Osteoblast (primary cell): ENCODE results near the gene ATP11A. TPM values are rescaled to one million over a fixed set of nuclear protein-coding genes. Genes with fewer than 3 reads are reported as not detected.

ENCODE experiments used
- DNase-seq: peaks from one replicate; pipeline ENCODE4 v3.0.0; 2011; ENCODE audit warnings: low spot score, mixed read lengths; ENCODE audit not compliant: insufficient read length; ENCODE audit errors: missing footprints
- H2AFZ ChIP-seq: 2 replicates; pipeline ENCODE4 v1.6.0; 2011; ENCODE audit warnings: mild to moderate bottlenecking, low read length
- H3K27ac ChIP-seq: 2 replicates; pipeline ENCODE4 v1.5.1; 2011; ENCODE audit warnings: mild to moderate bottlenecking, low read depth, low read length, moderate library complexity
- H3K27me3 ChIP-seq: 2 replicates; pipeline ENCODE4 v1.6.0; 2012; ENCODE audit warnings: mild to moderate bottlenecking, control low read depth, inconsistent platforms, low read length, moderate library complexity; ENCODE audit not compliant: insufficient read depth
- H3K36me3 ChIP-seq: 2 replicates; pipeline ENCODE4 v1.5.1; 2011; ENCODE audit warnings: mild to moderate bottlenecking, low read length, control low read depth, moderate library complexity; ENCODE audit not compliant: insufficient read depth
- H3K4me1 ChIP-seq: 2 replicates; pipeline ENCODE4 v1.5.1; 2011; ENCODE audit warnings: mild to moderate bottlenecking, low read length, control low read depth, moderate library complexity; ENCODE audit not compliant: insufficient read depth
- H3K4me2 ChIP-seq: 2 replicates; pipeline ENCODE4 v1.6.0; 2011; ENCODE audit warnings: mild to moderate bottlenecking, low read length; ENCODE audit not compliant: insufficient read depth
- H3K4me3 ChIP-seq: fragments of 200-600 bp; sonication (generic); 3 replicates; pipeline ENCODE4 v1.5.1; 2012; ENCODE audit warnings: mild to moderate bottlenecking, low read length, inconsistent platforms; ENCODE audit not compliant: insufficient read depth
- H3K79me2 ChIP-seq: 2 replicates; pipeline ENCODE4 v1.6.0; 2012; ENCODE audit warnings: mild to moderate bottlenecking, low read length, control low read depth, inconsistent platforms; ENCODE audit not compliant: insufficient read depth
- H3K9me3 ChIP-seq: 2 replicates; pipeline ENCODE4 v1.5.1; 2011; ENCODE audit warnings: low read depth, low read length, control low read depth
- H4K20me1 ChIP-seq: 2 replicates; pipeline ENCODE4 v1.6.0; 2012; ENCODE audit warnings: mild to moderate bottlenecking, low read length, control low read depth; ENCODE audit not compliant: insufficient read depth
- total RNA-seq: library from RNA; depleted of rRNA; stranded (reverse); fragments of >200 nt; gene quantifications from 2 replicates; pipeline ENCODE4 v1.2.3, GENCODE V29; 2012
- TF ChIP-seq, protein P1 (sequence below): IDR thresholded peaks from 2 replicates; pipeline ENCODE4 v1.5.1; 2011; ENCODE audit warnings: mild to moderate bottlenecking, low read depth, low read length, moderate library complexity; ENCODE audit errors: extremely low read depth

Gene ATP11A
- total RNA-seq, 1 donor = 7.6 TPM

GRCh38 chr13:112723771-112724170 is 33.9 kb downstream of the ATP11A start:
- no peaks in the 10 kb centered on the region for H3K9me3 ChIP-seq
- no peak overlapping the region for H2AFZ ChIP-seq
- no peaks in the 10 kb centered on the region for H3K27me3 ChIP-seq
- H3K4me2 ChIP-seq = no peak overlapping the region
- H3K4me1 ChIP-seq = peaks cover 5% of the 10 kb centered on the region
- no peak overlapping the region for H3K4me3 ChIP-seq
- no peaks in the 10 kb centered on the region for H3K79me2 ChIP-seq
- DNase-seq = no peak
- H3K36me3 ChIP-seq = no peaks in the 10 kb centered on the region
- H4K20me1 ChIP-seq = peaks cover 21% of the 10 kb centered on the region
- TF ChIP-seq, protein P1, sequence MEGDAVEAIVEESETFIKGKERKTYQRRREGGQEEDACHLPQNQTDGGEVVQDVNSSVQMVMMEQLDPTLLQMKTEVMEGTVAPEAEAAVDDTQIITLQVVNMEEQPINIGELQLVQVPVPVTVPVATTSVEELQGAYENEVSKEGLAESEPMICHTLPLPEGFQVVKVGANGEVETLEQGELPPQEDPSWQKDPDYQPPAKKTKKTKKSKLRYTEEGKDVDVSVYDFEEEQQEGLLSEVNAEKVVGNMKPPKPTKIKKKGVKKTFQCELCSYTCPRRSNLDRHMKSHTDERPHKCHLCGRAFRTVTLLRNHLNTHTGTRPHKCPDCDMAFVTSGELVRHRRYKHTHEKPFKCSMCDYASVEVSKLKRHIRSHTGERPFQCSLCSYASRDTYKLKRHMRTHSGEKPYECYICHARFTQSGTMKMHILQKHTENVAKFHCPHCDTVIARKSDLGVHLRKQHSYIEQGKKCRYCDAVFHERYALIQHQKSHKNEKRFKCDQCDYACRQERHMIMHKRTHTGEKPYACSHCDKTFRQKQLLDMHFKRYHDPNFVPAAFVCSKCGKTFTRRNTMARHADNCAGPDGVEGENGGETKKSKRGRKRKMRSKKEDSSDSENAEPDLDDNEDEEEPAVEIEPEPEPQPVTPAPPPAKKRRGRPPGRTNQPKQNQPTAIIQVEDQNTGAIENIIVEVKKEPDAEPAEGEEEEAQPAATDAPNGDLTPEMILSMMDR = no peak
- no peak overlapping the region for H3K27ac ChIP-seq

- H3K9me3 ChIP-seq = no peaks in the 10 kb centered on the region
- H4K20me1 ChIP-seq = peaks cover 21% of the 10 kb centered on the region
- peaks cover 5% of the 10 kb centered on the region for H3K4me1 ChIP-seq
- no peaks in the 10 kb centered on the region for H3K79me2 ChIP-seq
- no peak for DNase-seq
- no peak overlapping the region for H3K27ac ChIP-seq
- H3K4me3 ChIP-seq = no peak overlapping the region
- H2AFZ ChIP-seq = no peak overlapping the region
- no peak overlapping the region for H3K4me2 ChIP-seq
- TF ChIP-seq, protein P1 = no peak
- no peaks in the 10 kb centered on the region for H3K36me3 ChIP-seq
- no peaks in the 10 kb centered on the region for H3K27me3 ChIP-seq
These were observed 35.0 kb downstream of the ATP11A start for GRCh38 chr13:112724788-112725345.

DNA sequence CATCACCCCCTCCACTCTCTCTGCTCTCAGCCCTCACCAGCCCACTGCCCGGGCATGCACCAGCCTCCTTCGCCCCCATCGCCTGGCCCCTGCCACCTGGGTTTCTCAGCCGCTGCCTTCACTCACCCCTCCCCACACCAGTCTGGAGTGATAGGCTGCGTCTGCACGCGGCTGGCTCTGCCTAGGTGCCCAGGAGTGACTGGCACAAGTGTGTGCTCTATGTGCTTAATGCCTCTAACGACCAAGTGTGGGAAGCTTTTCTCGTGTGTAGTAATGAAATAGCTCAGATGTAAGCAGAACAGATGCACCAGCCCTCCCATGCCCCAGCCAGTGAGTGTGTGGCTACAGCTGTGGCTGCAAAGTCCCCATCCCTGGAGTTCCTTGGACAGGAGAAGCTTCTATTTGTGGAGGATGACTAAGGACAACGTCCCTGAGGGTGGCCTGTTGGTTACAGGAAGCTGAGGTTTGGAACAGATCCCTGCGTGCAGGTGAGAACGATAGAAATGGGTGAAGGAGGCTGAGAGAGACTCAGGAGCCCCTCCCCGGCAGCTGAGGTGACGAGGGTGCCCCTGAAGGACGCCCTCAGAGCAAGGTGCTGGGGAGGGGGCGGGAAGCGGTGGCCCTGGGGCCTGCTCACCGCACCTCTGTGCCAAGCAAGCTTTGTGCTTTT is 35.6 kb downstream of the ATP11A start:
- TF ChIP-seq, protein P1 = no peak
- Histone ChIP-seq H3K27ac (no peak overlapping the region), H3K27me3 (no peaks in the 10 kb centered on the region), H4K20me1 (peaks cover 21% of the 10 kb centered on the region), H3K79me2 (no peaks in the 10 kb centered on the region), H3K4me1 (peaks cover 5% of the 10 kb centered on the region), H3K36me3 (no peaks in the 10 kb centered on the region), H2AFZ (no peak overlapping the region), H3K4me2 (no peak overlapping the region), H3K9me3 (no peaks in the 10 kb centered on the region), H3K4me3 (no peak overlapping the region)
- no peak for DNase-seq

GRCh38 chr13:112726016-112726767 is 36.4 kb downstream of the ATP11A start:
- Histone ChIP-seq H3K4me2 (no peak overlapping the region), H3K27ac (no peak overlapping the region), H3K4me3 (no peak overlapping the region), H3K9me3 (no peaks in the 10 kb centered on the region), H3K36me3 (no peaks in the 10 kb centered on the region), H3K27me3 (no peaks in the 10 kb centered on the region), H4K20me1 (peaks cover 22% of the 10 kb centered on the region), H2AFZ (no peak overlapping the region), H3K4me1 (peaks cover 5% of the 10 kb centered on the region), H3K79me2 (no peaks in the 10 kb centered on the region)
- TF ChIP-seq, protein P1 = no peak
- DNase-seq = no peak
